ENCODE results near the gene HPCAL1. TPM values are rescaled to one million over a fixed set of nuclear protein-coding genes. Genes with fewer than 3 reads are reported as not detected.

Gene HPCAL1
- polyA plus RNA-seq, 1 donor from 2014 or later: 63.4 TPM

DNA sequence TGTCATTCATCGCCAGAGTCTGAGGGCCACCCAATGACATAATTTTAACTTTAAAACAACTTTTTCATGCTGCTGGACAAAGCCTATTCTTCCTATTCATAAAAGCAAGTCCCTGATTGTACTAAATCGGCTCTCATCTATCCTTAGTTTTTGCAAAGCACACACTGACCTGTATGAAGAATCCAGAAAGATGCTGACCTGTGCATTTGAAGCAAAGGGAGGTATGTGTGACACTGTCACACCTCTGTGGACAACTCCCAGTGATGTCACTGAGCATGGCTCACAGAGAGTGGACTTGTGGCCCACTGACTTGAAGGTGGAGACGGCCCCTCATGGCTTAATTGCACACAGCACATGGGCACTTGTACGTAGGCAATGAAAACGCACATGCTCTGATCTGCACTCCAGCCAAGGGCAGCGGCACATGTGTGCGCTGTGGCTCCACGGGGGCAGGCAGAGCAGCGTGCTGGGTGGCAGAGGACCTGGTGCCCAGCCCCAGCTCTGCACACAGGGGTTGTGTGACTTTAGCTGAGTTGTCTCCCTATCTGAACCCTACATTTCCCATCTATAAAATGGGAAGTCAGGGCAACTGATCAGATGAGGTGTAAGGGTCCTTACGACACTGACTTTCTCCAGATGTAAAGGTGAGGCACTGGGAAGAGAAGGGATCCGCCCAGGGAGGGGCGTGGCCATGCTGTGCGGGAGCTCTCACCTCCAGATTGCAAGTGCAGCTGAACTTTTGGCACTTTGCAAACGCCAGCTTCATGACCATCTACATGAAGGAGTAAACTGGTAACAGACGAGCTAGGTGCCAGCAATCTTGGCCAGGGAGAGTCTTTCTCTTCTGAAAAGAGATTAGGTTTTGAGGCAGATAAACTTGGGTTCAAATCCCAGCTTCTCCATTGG is 159.7 kb downstream of the HPCAL1 start:
- H2AFZ ChIP-seq (ENCODE audit: low read depth, low read length): no peak overlapping the region
- H3K9ac ChIP-seq (ENCODE audit: low read length): no peak overlapping the region
- no peak for TF ChIP-seq MXI1 (conservative IDR thresholded peaks at IDR 0.05; ENCODE audit: poor library complexity, severe bottlenecking)

GRCh38 chr2:10465910-10466309 is 163.2 kb downstream of the HPCAL1 start:
- Histone ChIP-seq H3K4me2 (ENCODE audit: low read length) (no peak overlapping the region), H3K9me2 (ENCODE audit: insufficient read depth, low read length) (no peaks in the 10 kb centered on the region), H3K79me2 (replicated peaks; ENCODE audit: insufficient read depth, low read length) (no peaks in the 10 kb centered on the region), H3F3A (ENCODE audit: insufficient read depth, low read length, poor library complexity, severe bottlenecking) (no peaks in the 10 kb centered on the region), H3K36me3 (ENCODE audit: insufficient read depth, low read length) (no peaks in the 10 kb centered on the region), H4K20me1 (ENCODE audit: insufficient read depth) (no peaks in the 10 kb centered on the region), H3K27ac (ENCODE audit: low read length) (no peak overlapping the region), H3K9ac (ENCODE audit: low read length) (no peak overlapping the region), H3K9me3 (ENCODE audit: low read length) (no peaks in the 10 kb centered on the region), H3K4me3 (ENCODE audit: low read length) (no peak overlapping the region), H2AFZ (ENCODE audit: low read depth, low read length) (no peak overlapping the region), H3K27me3 (ENCODE audit: insufficient read depth, low read depth, low read length) (no peaks in the 10 kb centered on the region)
- TF ChIP-seq POLR2AphosphoS5 (IDR thresholded peaks at IDR 0.05) (no peak), EP300 (conservative IDR thresholded peaks at IDR 0.05; ENCODE audit: poor library complexity, severe bottlenecking) (no peak), SMC3 (conservative IDR thresholded peaks at IDR 0.05; ENCODE audit: poor library complexity) (no peak), TAF1 (IDR thresholded peaks at IDR 0.05; ENCODE audit: low read depth) (no peak), MXI1 (conservative IDR thresholded peaks at IDR 0.05; ENCODE audit: poor library complexity, severe bottlenecking) (no peak), RAD21 (conservative IDR thresholded peaks at IDR 0.05) (no peak), CTCF (IDR thresholded peaks at IDR 0.05; ENCODE audit: poor library complexity, severe bottlenecking) (no peak), EZH2 (IDR thresholded peaks at IDR 0.05; ENCODE audit: borderline replicate concordance, insufficient read depth, low read length, poor library complexity, severe bottlenecking) (no peak), REST (IDR thresholded peaks at IDR 0.05; ENCODE audit: borderline replicate concordance) (no peak)

More for the DNA sequence above, 159.7 kb downstream of the HPCAL1 start:
- Histone ChIP-seq H3K36me3 (ENCODE audit: insufficient read depth, low read length) (no peaks in the 10 kb centered on the region), H3K79me2 (replicated peaks; ENCODE audit: insufficient read depth, low read length) (no peaks in the 10 kb centered on the region), H3K4me2 (ENCODE audit: low read length) (no peak overlapping the region), H3K4me3 (ENCODE audit: low read length) (no peak overlapping the region), H4K20me1 (ENCODE audit: insufficient read depth) (no peaks in the 10 kb centered on the region), H3K9me2 (ENCODE audit: insufficient read depth, low read length) (no peaks in the 10 kb centered on the region), H3K27ac (ENCODE audit: low read length) (no peak overlapping the region), H3F3A (ENCODE audit: insufficient read depth, low read length, poor library complexity, severe bottlenecking) (no peaks in the 10 kb centered on the region), H3K9me3 (ENCODE audit: low read length) (no peaks in the 10 kb centered on the region), H3K27me3 (ENCODE audit: insufficient read depth, low read depth, low read length) (no peaks in the 10 kb centered on the region)
